ENCODE results near the gene CSMD2. TPM values are rescaled to one million over a fixed set of nuclear protein-coding genes. Genes with fewer than 3 reads are reported as not detected.

The CSMD2 gene
- total RNA-seq, 1 experiment from 2014 or later: 2.8 TPM

- intact Hi-C loops (cut with micrococcal nuclease; ENCODE audit: unreplicated experiment): no loop called here
- ChIA-PET POLR2A (ENCODE audit: low non-redundant PET) (no interaction called here), CTCF (no interaction called here)
- no TSS peak for BruUV-seq (replicated peaks)
- H3K4me1 ChIP-seq (ENCODE audit: insufficient read depth, low read length, poor library complexity, severe bottlenecking): no peaks in the 10 kb centered on the region
- H3K4me3 ChIP-seq (ENCODE audit: low read depth, low read length, poor library complexity, severe bottlenecking): no peak overlapping the region
- H3K27me3 ChIP-seq (replicated peaks; ENCODE audit: insufficient read depth, low read depth, low read length, poor library complexity): no peaks in the 10 kb centered on the region
- no peaks in the 10 kb centered on the region for H3K9me3 ChIP-seq (ENCODE audit: low read depth, low read length, poor library complexity, severe bottlenecking)
- no peak overlapping the region for H3K27ac ChIP-seq (ENCODE audit: low read depth, low read length, poor library complexity, severe bottlenecking)
- TF ChIP-seq EZH2 (IDR thresholded peaks at IDR 0.05; ENCODE audit: borderline replicate concordance, low read depth, low read length, poor library complexity, severe bottlenecking) (no peak), CTCF (conservative IDR thresholded peaks at IDR 0.05; ENCODE audit: low read depth, low read length) (no peak)
- DNase-seq (ENCODE audit: low spot score): no peak
- H3K36me3 ChIP-seq (ENCODE audit: insufficient read depth, low read length, poor library complexity, severe bottlenecking): no peaks in the 10 kb centered on the region
Measured at GRCh38 chr1:33586795-33587194, 578.2 kb downstream of the CSMD2 start.

GRCh38 chr1:33586106-33586505, 578.9 kb downstream of the CSMD2 start:
- Histone ChIP-seq H3K36me3 (ENCODE audit: insufficient read depth, low read length, poor library complexity, severe bottlenecking) (no peaks in the 10 kb centered on the region), H3K27ac (ENCODE audit: low read depth, low read length, poor library complexity, severe bottlenecking) (no peak overlapping the region), H3K27me3 (replicated peaks; ENCODE audit: insufficient read depth, low read depth, low read length, poor library complexity) (no peaks in the 10 kb centered on the region), H3K9me3 (ENCODE audit: low read depth, low read length, poor library complexity, severe bottlenecking) (no peaks in the 10 kb centered on the region), H3K4me3 (ENCODE audit: low read depth, low read length, poor library complexity, severe bottlenecking) (no peak overlapping the region), H3K4me1 (ENCODE audit: insufficient read depth, low read length, poor library complexity, severe bottlenecking) (no peaks in the 10 kb centered on the region)
- no peak for DNase-seq (ENCODE audit: low spot score)
- no peak for TF ChIP-seq CTCF (conservative IDR thresholded peaks at IDR 0.05; ENCODE audit: low read depth, low read length)
- TF ChIP-seq EZH2 (IDR thresholded peaks at IDR 0.05; ENCODE audit: borderline replicate concordance, low read depth, low read length, poor library complexity, severe bottlenecking): no peak
- BruUV-seq (replicated peaks): no TSS peak
- intact Hi-C loops (cut with micrococcal nuclease; ENCODE audit: unreplicated experiment): no loop called here
- ChIA-PET CTCF (no interaction called here), POLR2A (ENCODE audit: low non-redundant PET) (no interaction called here)

- Histone ChIP-seq H3K36me3 (ENCODE audit: insufficient read depth, low read length, poor library complexity, severe bottlenecking) (no peaks in the 10 kb centered on the region), H3K27me3 (replicated peaks; ENCODE audit: insufficient read depth, low read depth, low read length, poor library complexity) (no peaks in the 10 kb centered on the region), H3K4me3 (ENCODE audit: low read depth, low read length, poor library complexity, severe bottlenecking) (no peak overlapping the region), H3K27ac (ENCODE audit: low read depth, low read length, poor library complexity, severe bottlenecking) (no peak overlapping the region), H3K9me3 (ENCODE audit: low read depth, low read length, poor library complexity, severe bottlenecking) (no peaks in the 10 kb centered on the region), H3K4me1 (ENCODE audit: insufficient read depth, low read length, poor library complexity, severe bottlenecking) (no peaks in the 10 kb centered on the region)
- DNase-seq (ENCODE audit: low spot score): no peak
- no peak for TF ChIP-seq EZH2 (IDR thresholded peaks at IDR 0.05; ENCODE audit: borderline replicate concordance, low read depth, low read length, poor library complexity, severe bottlenecking)
- no peak for TF ChIP-seq CTCF (conservative IDR thresholded peaks at IDR 0.05; ENCODE audit: low read depth, low read length)
- CTCF ChIA-PET: no interaction called here
- BruUV-seq (replicated peaks): no TSS peak
- POLR2A ChIA-PET (ENCODE audit: low non-redundant PET): no interaction called here
- intact Hi-C loops (cut with micrococcal nuclease; ENCODE audit: unreplicated experiment): no loop called here
Measured at GRCh38 chr1:33583567-33583966, 581.5 kb downstream of the CSMD2 start.
